MG63 (cell line): ENCODE data around the gene CIZ1. TPM values are rescaled to one million over a fixed set of nuclear protein-coding genes. Genes with fewer than 3 reads are reported as not detected.
"Not testable (repeated sequence)": the region's sequence is repeated elsewhere in the genome, so short reads cannot be mapped to it uniquely, and the experiment has no call there.

Experiments used
- DNase-seq: peaks from one replicate; pipeline ENCODE4 v3.0.0-alpha.2; 2020
- H3K27me3 ChIP-seq: fragments of 250-450 bp; sonication (Bioruptor Pico); 2 replicates; pipeline ENCODE4 v1.5.1; 2020; ENCODE audit warnings: mild to moderate bottlenecking, moderate library complexity
- H3K36me3 ChIP-seq: fragments of 250-450 bp; sonication (Bioruptor Pico); 2 replicates; pipeline ENCODE4 v1.5.1; 2020; ENCODE audit warnings: mild to moderate bottlenecking, moderate library complexity
- H3K4me3 ChIP-seq: fragments of 250-450 bp; sonication (Bioruptor Pico); 2 replicates; pipeline ENCODE4 v1.5.1; 2020; ENCODE audit warnings: mild to moderate bottlenecking, moderate library complexity
- H3K9me3 ChIP-seq: fragments of 250-450 bp; sonication (Bioruptor Pico); 2 replicates; pipeline ENCODE4 v1.5.1; 2020; ENCODE audit warnings: mild to moderate bottlenecking, moderate library complexity
- total RNA-seq: library from RNA; depleted of rRNA; stranded (reverse); fragments of >200 nt; shearing (Covaris generic); gene quantifications from 2 replicates; pipeline ENCODE4 v1.2.3, GENCODE V29; 2014; ENCODE audit warnings: low replicate concordance; rRNA removed

The CIZ1 gene
- total RNA-seq: 5.4 and 12.2 TPM in 2 replicates

GRCh38 chr9:128191406-128192046, at the start of gene CIZ1:
Gene CIZ1, minus strand, starts transcription at chr9:128191572. Its CDS starts 715 bp downstream, at chr9:128190857.
- no peaks in the 10 kb centered on the region for H3K9me3 ChIP-seq
- H3K27me3 ChIP-seq: no peaks in the 10 kb centered on the region
- peak; percentile 78 for DNase-seq
- H3K36me3 ChIP-seq: peaks cover 24% of the 10 kb centered on the region
- H3K4me3 ChIP-seq: peak within 1 kb of the TSS; percentile 87

GRCh38 chr9:128233817-128234406, 42.5 kb upstream of the CIZ1 start:
- H3K4me3 ChIP-seq: no peak overlapping the region
- H3K27me3 ChIP-seq: no peaks in the 10 kb centered on the region
- H3K36me3 ChIP-seq: no peaks in the 10 kb centered on the region
- no peaks in the 10 kb centered on the region for H3K9me3 ChIP-seq
- DNase-seq: no peak

- H3K27me3 ChIP-seq: no peaks in the 10 kb centered on the region
- no peaks in the 10 kb centered on the region for H3K36me3 ChIP-seq
- H3K4me3 ChIP-seq: no peak overlapping the region
- no peaks in the 10 kb centered on the region for H3K9me3 ChIP-seq
- DNase-seq: no peak
Measured at GRCh38 chr9:128232528-128233428, 41.4 kb upstream of the CIZ1 start.

GRCh38 chr9:128231638-128232527, 40.5 kb upstream of the CIZ1 start:
- Histone ChIP-seq H3K36me3 (no peaks in the 10 kb centered on the region), H3K27me3 (no peaks in the 10 kb centered on the region), H3K4me3 (no peak overlapping the region), H3K9me3 (no peaks in the 10 kb centered on the region)
- no peak for DNase-seq

- not testable (repeated sequence) for DNase-seq, H3K27me3 ChIP-seq, H3K36me3 ChIP-seq, H3K9me3 ChIP-seq, H3K4me3 ChIP-seq
Measured at GRCh38 chr9:128230897-128231296, 39.5 kb upstream of the CIZ1 start.

- H3K36me3 ChIP-seq: no peaks in the 10 kb centered on the region
- H3K4me3 ChIP-seq: no peak overlapping the region
- no peaks in the 10 kb centered on the region for H3K9me3 ChIP-seq
- no peaks in the 10 kb centered on the region for H3K27me3 ChIP-seq
- DNase-seq: no peak
Measured at GRCh38 chr9:128226412-128226801, 35.0 kb upstream of the CIZ1 start.

- no peaks in the 10 kb centered on the region for H3K9me3 ChIP-seq
- no peaks in the 10 kb centered on the region for H3K36me3 ChIP-seq
- no peaks in the 10 kb centered on the region for H3K27me3 ChIP-seq
- no peak for DNase-seq
- H3K4me3 ChIP-seq: no peak overlapping the region
Measured at GRCh38 chr9:128225770-128226411, 34.5 kb upstream of the CIZ1 start.

GRCh38 chr9:128224877-128225276, 33.5 kb upstream of the CIZ1 start:
- Histone ChIP-seq H3K9me3 (no peaks in the 10 kb centered on the region), H3K4me3 (no peak overlapping the region), H3K36me3 (no peaks in the 10 kb centered on the region), H3K27me3 (no peaks in the 10 kb centered on the region)
- DNase-seq: no peak

GRCh38 chr9:128222880-128223670, 31.7 kb upstream of the CIZ1 start:
- DNase-seq: no peak

GRCh38 chr9:128222026-128222425, 30.7 kb upstream of the CIZ1 start:
- no peak for DNase-seq
- Histone ChIP-seq H3K36me3 (no peaks in the 10 kb centered on the region), H3K4me3 (no peak overlapping the region), H3K27me3 (no peaks in the 10 kb centered on the region), H3K9me3 (no peaks in the 10 kb centered on the region)

More at GRCh38 chr9:128222880-128223670, 31.7 kb upstream of the CIZ1 start:
- no peaks in the 10 kb centered on the region for H3K9me3 ChIP-seq
- H3K36me3 ChIP-seq: no peaks in the 10 kb centered on the region
- H3K4me3 ChIP-seq: no peak overlapping the region
- H3K27me3 ChIP-seq: no peaks in the 10 kb centered on the region

- Histone ChIP-seq H3K36me3 (no peaks in the 10 kb centered on the region), H3K4me3 (no peak overlapping the region), H3K9me3 (no peaks in the 10 kb centered on the region), H3K27me3 (no peaks in the 10 kb centered on the region)
- no peak for DNase-seq
Measured at GRCh38 chr9:128219831-128220230, 28.5 kb upstream of the CIZ1 start.

GRCh38 chr9:128218518-128219389, 27.4 kb upstream of the CIZ1 start:
- DNase-seq: no peak
- H3K9me3 ChIP-seq: no peaks in the 10 kb centered on the region
- H3K27me3 ChIP-seq: no peaks in the 10 kb centered on the region
- H3K4me3 ChIP-seq: no peak overlapping the region
- H3K36me3 ChIP-seq: no peaks in the 10 kb centered on the region

- Histone ChIP-seq H3K27me3 (no peaks in the 10 kb centered on the region), H3K36me3 (no peaks in the 10 kb centered on the region), H3K9me3 (no peaks in the 10 kb centered on the region), H3K4me3 (no peak overlapping the region)
- no peak for DNase-seq
Measured at GRCh38 chr9:128218172-128218517, 26.8 kb upstream of the CIZ1 start.

- DNase-seq: no peak
- Histone ChIP-seq H3K27me3 (no peaks in the 10 kb centered on the region), H3K9me3 (no peaks in the 10 kb centered on the region), H3K36me3 (no peaks in the 10 kb centered on the region), H3K4me3 (no peak overlapping the region)
Measured at GRCh38 chr9:128216781-128217553, 25.6 kb upstream of the CIZ1 start.
